ENCODE data around the gene AIDA.
"Not testable (repeated sequence)": the region's sequence is repeated elsewhere in the genome, so short reads cannot be mapped to it uniquely, and the experiment has no call there.

The AIDA gene

GRCh38 chr1:222712253-222713090 lies at the start of gene AIDA, which contains the start of gene BROX:
Gene AIDA, minus strand, starts transcription at chr1:222712491. Its CDS starts 174 bp downstream, at chr1:222712317.
Gene BROX, plus strand, starts transcription at chr1:222712564. Its CDS starts 3,136 bp downstream, at chr1:222715700.
- DNase-seq (ENCODE audit: low read depth, low spot score), result peak; percentile 91

GRCh38 chr1:222761083-222761482 lies 48.8 kb upstream of the AIDA start:
- no peak for DNase-seq (ENCODE audit: low read depth, low spot score)

GRCh38 chr1:222759451-222760035 lies 47.3 kb upstream of the AIDA start:
- DNase-seq (ENCODE audit: low read depth, low spot score), result no peak

- no peak for DNase-seq (ENCODE audit: low read depth, low spot score)
These were observed 45.5 kb upstream of the AIDA start for GRCh38 chr1:222757646-222758268.

- no peak for DNase-seq (ENCODE audit: low read depth, low spot score)
These were observed 42.3 kb upstream of the AIDA start for GRCh38 chr1:222754366-222755139.

GRCh38 chr1:222751255-222751654 lies 39.0 kb upstream of the AIDA start:
- DNase-seq (ENCODE audit: low read depth, low spot score), result no peak

- no peak for DNase-seq (ENCODE audit: low read depth, low spot score)
These were observed 38.4 kb upstream of the AIDA start for GRCh38 chr1:222750651-222751050.

- DNase-seq (ENCODE audit: low read depth, low spot score), result no peak
These were observed 37.6 kb upstream of the AIDA start for GRCh38 chr1:222749927-222750326.

- not testable (repeated sequence) for DNase-seq (ENCODE audit: low read depth, low spot score)
These were observed 29.6 kb upstream of the AIDA start for GRCh38 chr1:222741630-222742457.

- DNase-seq (ENCODE audit: low read depth, low spot score), result no peak
These were observed 27.6 kb upstream of the AIDA start for GRCh38 chr1:222739929-222740328.

- DNase-seq (ENCODE audit: low read depth, low spot score), result no peak
These were observed 27.2 kb upstream of the AIDA start for GRCh38 chr1:222739465-222739864.

GRCh38 chr1:222736972-222737371 lies 24.7 kb upstream of the AIDA start, which contains the start of gene FAM177B:
Gene FAM177B, plus strand, starts transcription at chr1:222737202. Its CDS starts 9,344 bp downstream, at chr1:222746546.
- DNase-seq (ENCODE audit: low read depth, low spot score), result no peak

GRCh38 chr1:222736470-222736869 lies 24.2 kb upstream of the AIDA start:
- no peak for DNase-seq (ENCODE audit: low read depth, low spot score)

GRCh38 chr1:222734740-222735139 lies 22.4 kb upstream of the AIDA start:
- DNase-seq (ENCODE audit: low read depth, low spot score), result no peak

- DNase-seq (ENCODE audit: low read depth, low spot score), result no peak
These were observed 20.2 kb upstream of the AIDA start for GRCh38 chr1:222732216-222733159.

- no peak for DNase-seq (ENCODE audit: low read depth, low spot score)
These were observed 18.6 kb upstream of the AIDA start for GRCh38 chr1:222730866-222731265.

- DNase-seq (ENCODE audit: low read depth, low spot score), result no peak
These were observed 16.5 kb upstream of the AIDA start for GRCh38 chr1:222728746-222729145.

GRCh38 chr1:222716393-222716792 lies 4.1 kb upstream of the AIDA start:
- DNase-seq (ENCODE audit: low read depth, low spot score), result no peak

GRCh38 chr1:222713091-222713961 lies 1.0 kb upstream of the AIDA start:
- peak; percentile 79 for DNase-seq (ENCODE audit: low read depth, low spot score)
